ENCODE measurements around the gene SLC23A3. TPM values are rescaled to one million over a fixed set of nuclear protein-coding genes. Genes with fewer than 3 reads are reported as not detected.

Gene SLC23A3
- polyA plus RNA-seq, 5 donors: 3.6 to 4.8 (median 3.9) TPM

DNA sequence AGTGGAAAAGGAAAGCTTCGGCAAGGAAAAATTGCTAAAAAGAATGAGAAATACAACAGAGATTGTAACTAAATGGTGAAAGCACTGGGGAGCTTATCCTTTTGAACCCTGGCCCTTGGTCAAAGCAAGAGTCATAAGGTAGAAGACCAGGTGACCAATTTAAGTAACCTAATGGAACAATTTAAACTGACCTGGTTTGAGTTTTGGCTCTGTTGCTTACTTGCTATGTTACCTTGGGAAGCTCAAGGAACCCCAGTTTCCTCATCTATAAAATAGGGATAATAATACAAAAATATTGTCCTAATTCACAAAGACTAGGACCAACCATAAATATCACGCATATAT, 57.8 kb downstream of the SLC23A3 start:
- DNase-seq: no peak

Other genes starting within 250 kb of the SLC23A3 start
- under 1 TPM; 0.09 to 0.28 (median 0.18) TPM for gene CDK5R2, start 210.4 kb downstream of the SLC23A3 start, polyA plus RNA-seq (ENCODE audit: insufficient read depth in 1 of 5, insufficient read length in 5 of 5, low replicate concordance in 1 of 5)
- not detected for gene FEV, start 184.8 kb downstream of the SLC23A3 start, polyA plus RNA-seq (ENCODE audit: insufficient read depth in 1 of 5, insufficient read length in 5 of 5, low replicate concordance in 1 of 5)
- gene CRYBA2, start 176.6 kb downstream of the SLC23A3 start, polyA plus RNA-seq (ENCODE audit: insufficient read depth in 1 of 5, insufficient read length in 5 of 5, low replicate concordance in 1 of 5): not detected
- gene CFAP65, start 128.5 kb downstream of the SLC23A3 start, polyA plus RNA-seq (ENCODE audit: insufficient read depth in 1 of 5, insufficient read length in 5 of 5, low replicate concordance in 1 of 5): 1 to 10 TPM in 4 of 5 donors, under 1 TPM in 1; 0.60 to 4.5 (median 3.1) TPM
- 1 to 10 TPM; 1.2 to 3.7 (median 2.1) TPM for gene IHH, start 109.1 kb downstream of the SLC23A3 start, polyA plus RNA-seq (ENCODE audit: insufficient read depth in 1 of 5, insufficient read length in 5 of 5, low replicate concordance in 1 of 5)
- 10 to 100 TPM; 14.8 to 20.9 (median 17.5) TPM for gene NHEJ1, start 9.2 kb downstream of the SLC23A3 start, polyA plus RNA-seq (ENCODE audit: insufficient read depth in 1 of 5, insufficient read length in 5 of 5, low replicate concordance in 1 of 5)
- gene CNPPD1, start 6.9 kb upstream of the SLC23A3 start, polyA plus RNA-seq (ENCODE audit: insufficient read depth in 1 of 5, insufficient read length in 5 of 5, low replicate concordance in 1 of 5): 10 to 100 TPM; 35.5 to 46.1 (median 38.5) TPM
- 10 to 100 TPM; 73.4 to 88.4 (median 80.1) TPM for gene RETREG2, start 8.2 kb upstream of the SLC23A3 start, polyA plus RNA-seq (ENCODE audit: insufficient read depth in 1 of 5, insufficient read length in 5 of 5, low replicate concordance in 1 of 5)
- 10 to 100 TPM; 31.5 to 45.9 (median 35.8) TPM for gene ZFAND2B, start 36.8 kb upstream of the SLC23A3 start, polyA plus RNA-seq (ENCODE audit: insufficient read depth in 1 of 5, insufficient read length in 5 of 5, low replicate concordance in 1 of 5)
- gene ABCB6, start 48.9 kb upstream of the SLC23A3 start, polyA plus RNA-seq (ENCODE audit: insufficient read depth in 1 of 5, insufficient read length in 5 of 5, low replicate concordance in 1 of 5): 10 to 100 TPM; 25.4 to 41.5 (median 30.1) TPM
- gene ATG9A, start 59.6 kb upstream of the SLC23A3 start, polyA plus RNA-seq (ENCODE audit: insufficient read depth in 1 of 5, insufficient read length in 5 of 5, low replicate concordance in 1 of 5): 10 to 100 TPM; 38.7 to 44.8 (median 40.3) TPM
- gene ANKZF1, start 59.8 kb upstream of the SLC23A3 start, polyA plus RNA-seq (ENCODE audit: insufficient read depth in 1 of 5, insufficient read length in 5 of 5, low replicate concordance in 1 of 5): 10 to 100 TPM; 58.2 to 87.0 (median 64.9) TPM
- gene GLB1L, start 75.4 kb upstream of the SLC23A3 start, polyA plus RNA-seq (ENCODE audit: insufficient read depth in 1 of 5, insufficient read length in 5 of 5, low replicate concordance in 1 of 5): 10 to 100 TPM; 11.2 to 17.4 (median 15.2) TPM
- 10 to 100 TPM; 32.1 to 36.2 (median 35.2) TPM for gene STK16, start 75.5 kb upstream of the SLC23A3 start, polyA plus RNA-seq (ENCODE audit: insufficient read depth in 1 of 5, insufficient read length in 5 of 5, low replicate concordance in 1 of 5)
- 1 to 10 TPM in 4 of 5 donors, under 1 TPM in 1; 0.34 to 5.7 (median 4.3) TPM for gene TUBA4B, start 83.2 kb upstream of the SLC23A3 start, polyA plus RNA-seq (ENCODE audit: insufficient read depth in 1 of 5, insufficient read length in 5 of 5, low replicate concordance in 1 of 5)
- 10 to 100 TPM; 24.7 to 51.2 (median 38.0) TPM for gene TUBA4A, start 83.9 kb upstream of the SLC23A3 start, polyA plus RNA-seq (ENCODE audit: insufficient read depth in 1 of 5, insufficient read length in 5 of 5, low replicate concordance in 1 of 5)
- gene DNAJB2, start 109.3 kb upstream of the SLC23A3 start, polyA plus RNA-seq (ENCODE audit: insufficient read depth in 1 of 5, insufficient read length in 5 of 5, low replicate concordance in 1 of 5): 10 to 100 TPM; 56.5 to 81.6 (median 74.9) TPM
- 1 to 10 TPM in 2 of 5 donors, under 1 TPM in 3; 0.30 to 1.2 (median 0.69) TPM for gene PTPRN, start 139.4 kb upstream of the SLC23A3 start, polyA plus RNA-seq (ENCODE audit: insufficient read depth in 1 of 5, insufficient read length in 5 of 5, low replicate concordance in 1 of 5)
- not detected for gene RESP18, start 162.7 kb upstream of the SLC23A3 start, polyA plus RNA-seq (ENCODE audit: insufficient read depth in 1 of 5, insufficient read length in 5 of 5, low replicate concordance in 1 of 5)
- gene DNPEP, start 217.9 kb upstream of the SLC23A3 start, polyA plus RNA-seq (ENCODE audit: insufficient read depth in 1 of 5, insufficient read length in 5 of 5, low replicate concordance in 1 of 5): 10 to 100 TPM; 48.3 to 89.7 (median 71.3) TPM
- 100 to 1,000 TPM in 1 of 5 donors, 10 to 100 TPM in 4; 10.2 to 190 (median 32.6) TPM for gene DES, start 248.3 kb upstream of the SLC23A3 start, polyA plus RNA-seq (ENCODE audit: insufficient read depth in 1 of 5, insufficient read length in 5 of 5, low replicate concordance in 1 of 5)